ENCODE results near the gene TMEM8B. TPM values are rescaled to one million over a fixed set of nuclear protein-coding genes. Genes with fewer than 3 reads are reported as not detected.

TMEM8B gene
- total RNA-seq, 1 donor from 2014 or later = 4.8 TPM

- H3K4me3 ChIP-seq = no peak overlapping the region
- Mint-ChIP-seq H3K4me3 (peak overlapping the region; percentile 93), H3K27ac (peak overlapping the region; percentile 61)
Observed at GRCh38 chr9:35831040-35831439, 2.0 kb downstream of the TMEM8B start.

GRCh38 chr9:35832814-35833213, 3.8 kb downstream of the TMEM8B start:
- DNase-seq (ENCODE audit: low spot score) = no peak
- H3K79me2 ChIP-seq (ENCODE audit: low read depth) = no peaks in the 10 kb centered on the region
- H3K4me1 Mint-ChIP-seq = peaks cover 41% of the 10 kb centered on the region
- no peaks in the 10 kb centered on the region for H3K36me3 ChIP-seq
- TF ChIP-seq CTCF (IDR thresholded peaks at IDR 0.05) = no peak
- H3K27ac ChIP-seq = no peak overlapping the region
- H3K27ac Mint-ChIP-seq = no peak overlapping the region
- H2AFZ ChIP-seq (replicated peaks) = no peak overlapping the region
- no peak overlapping the region for H3K4me2 ChIP-seq
- no peak overlapping the region for H3K9ac ChIP-seq
- peaks cover 11% of the 10 kb centered on the region for H3F3A ChIP-seq (ENCODE audit: low read depth)
- peaks cover 3% of the 10 kb centered on the region for H4K20me1 ChIP-seq (ENCODE audit: low read depth)
- no peaks in the 10 kb centered on the region for H3K9me3 Mint-ChIP-seq
- H3K4me3 Mint-ChIP-seq = no peak overlapping the region
- H3K4me3 ChIP-seq = no peak overlapping the region
- H3K9me3 ChIP-seq (ENCODE audit: low read depth) = no peaks in the 10 kb centered on the region
- peaks cover 5% of the 10 kb centered on the region for H3K27me3 Mint-ChIP-seq (ENCODE audit: insufficient read depth, low read depth)
- no peaks in the 10 kb centered on the region for H3K27me3 ChIP-seq
- H3K4me1 ChIP-seq = peaks cover 11% of the 10 kb centered on the region
- peaks cover 4% of the 10 kb centered on the region for H3K36me3 Mint-ChIP-seq

More at GRCh38 chr9:35831040-35831439, 2.0 kb downstream of the TMEM8B start:
- no peak for TF ChIP-seq CTCF (IDR thresholded peaks at IDR 0.05)
- no peak for TF ChIP-seq EZH2phosphoT487 (IDR thresholded peaks at IDR 0.05)
- TF ChIP-seq EZH2 (IDR thresholded peaks at IDR 0.05) = no peak
- Histone ChIP-seq H4K20me1 (ENCODE audit: low read depth) (peaks cover 3% of the 10 kb centered on the region), H3K4me2 (no peak overlapping the region), H3K4me1 (peaks cover 11% of the 10 kb centered on the region), H3K79me2 (ENCODE audit: low read depth) (no peaks in the 10 kb centered on the region), H3F3A (ENCODE audit: low read depth) (peaks cover 11% of the 10 kb centered on the region), H2AFZ (replicated peaks) (no peak overlapping the region), H3K27me3 (no peaks in the 10 kb centered on the region), H3K9me3 (ENCODE audit: low read depth) (no peaks in the 10 kb centered on the region), H3K36me3 (no peaks in the 10 kb centered on the region), H3K27ac (no peak overlapping the region), H3K9ac (no peak overlapping the region)
- peaks cover 4% of the 10 kb centered on the region for H3K36me3 Mint-ChIP-seq
- no peak for DNase-seq (ENCODE audit: low spot score)
- H3K4me1 Mint-ChIP-seq = peaks cover 51% of the 10 kb centered on the region
- H3K27me3 Mint-ChIP-seq (ENCODE audit: insufficient read depth, low read depth) = peaks cover 5% of the 10 kb centered on the region
- H3K9me3 Mint-ChIP-seq = no peaks in the 10 kb centered on the region

- Mint-ChIP-seq H3K27ac (peak overlapping the region; percentile 46), H3K4me3 (no peak overlapping the region), H3K27me3 (ENCODE audit: insufficient read depth, low read depth) (peaks cover 2% of the 10 kb centered on the region)
Observed at GRCh38 chr9:35834260-35835215, 5.5 kb downstream of the TMEM8B start.

More at GRCh38 chr9:35834260-35835215, 5.5 kb downstream of the TMEM8B start:
- peaks cover 7% of the 10 kb centered on the region for H4K20me1 ChIP-seq (ENCODE audit: low read depth)
- H3K27ac ChIP-seq = no peak overlapping the region
- H3K4me3 ChIP-seq = no peak overlapping the region
- no peaks in the 10 kb centered on the region for H3K9me3 ChIP-seq (ENCODE audit: low read depth)
- TF ChIP-seq EZH2phosphoT487 (IDR thresholded peaks at IDR 0.05) (no peak), EZH2 (IDR thresholded peaks at IDR 0.05) (no peak), CTCF (IDR thresholded peaks at IDR 0.05) (no peak)
- peaks cover 4% of the 10 kb centered on the region for H3K36me3 Mint-ChIP-seq
- H3K4me1 Mint-ChIP-seq = peaks cover 32% of the 10 kb centered on the region
- no peaks in the 10 kb centered on the region for H3K9me3 Mint-ChIP-seq
- H3K9ac ChIP-seq = no peak overlapping the region
- no peaks in the 10 kb centered on the region for H3K79me2 ChIP-seq (ENCODE audit: low read depth)
- H3K36me3 ChIP-seq = no peaks in the 10 kb centered on the region
- peaks cover 7% of the 10 kb centered on the region for H3K4me1 ChIP-seq
- no peaks in the 10 kb centered on the region for H3K27me3 ChIP-seq
- H3K4me2 ChIP-seq = no peak overlapping the region
- H3F3A ChIP-seq (ENCODE audit: low read depth) = peaks cover 2% of the 10 kb centered on the region
- no peak for DNase-seq (ENCODE audit: low spot score)
- no peak overlapping the region for H2AFZ ChIP-seq (replicated peaks)
